ENCODE results near the gene MRPS16. TPM values are rescaled to one million over a fixed set of nuclear protein-coding genes. Genes with fewer than 3 reads are reported as not detected.

Gene MRPS16
- total RNA-seq, 1 donor from 2014 or later, result 31.9 TPM

DNA sequence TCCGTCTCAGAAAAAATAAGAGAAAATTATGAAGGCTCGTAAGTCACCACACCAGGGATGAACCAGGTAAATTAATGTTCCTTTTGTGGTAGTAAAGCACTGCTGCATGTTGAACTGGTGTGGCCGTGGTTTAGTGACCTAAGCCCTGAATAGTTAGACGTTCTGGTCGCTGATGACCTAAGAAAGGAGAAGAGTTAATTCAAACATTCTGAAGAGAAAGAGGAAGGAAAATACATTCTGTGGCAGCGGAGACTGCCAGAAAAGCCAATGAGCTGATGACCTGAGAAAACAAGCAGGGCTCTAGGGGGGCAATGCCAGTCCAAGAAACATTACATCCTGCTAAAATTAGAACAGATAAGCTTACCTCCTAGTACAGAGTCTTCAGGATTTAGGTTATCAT, 22.9 kb downstream of the MRPS16 start:
- H3K4me3 ChIP-seq, result no peak overlapping the region
- no peaks in the 10 kb centered on the region for H3K4me1 ChIP-seq
- TF ChIP-seq POLR2A (IDR thresholded peaks at IDR 0.05), result no peak
- TF ChIP-seq, protein P1, sequence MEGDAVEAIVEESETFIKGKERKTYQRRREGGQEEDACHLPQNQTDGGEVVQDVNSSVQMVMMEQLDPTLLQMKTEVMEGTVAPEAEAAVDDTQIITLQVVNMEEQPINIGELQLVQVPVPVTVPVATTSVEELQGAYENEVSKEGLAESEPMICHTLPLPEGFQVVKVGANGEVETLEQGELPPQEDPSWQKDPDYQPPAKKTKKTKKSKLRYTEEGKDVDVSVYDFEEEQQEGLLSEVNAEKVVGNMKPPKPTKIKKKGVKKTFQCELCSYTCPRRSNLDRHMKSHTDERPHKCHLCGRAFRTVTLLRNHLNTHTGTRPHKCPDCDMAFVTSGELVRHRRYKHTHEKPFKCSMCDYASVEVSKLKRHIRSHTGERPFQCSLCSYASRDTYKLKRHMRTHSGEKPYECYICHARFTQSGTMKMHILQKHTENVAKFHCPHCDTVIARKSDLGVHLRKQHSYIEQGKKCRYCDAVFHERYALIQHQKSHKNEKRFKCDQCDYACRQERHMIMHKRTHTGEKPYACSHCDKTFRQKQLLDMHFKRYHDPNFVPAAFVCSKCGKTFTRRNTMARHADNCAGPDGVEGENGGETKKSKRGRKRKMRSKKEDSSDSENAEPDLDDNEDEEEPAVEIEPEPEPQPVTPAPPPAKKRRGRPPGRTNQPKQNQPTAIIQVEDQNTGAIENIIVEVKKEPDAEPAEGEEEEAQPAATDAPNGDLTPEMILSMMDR (IDR thresholded peaks at IDR 0.05), result no peak
- TF ChIP-seq POLR2AphosphoS5 (IDR thresholded peaks at IDR 0.05; ENCODE audit: insufficient read depth in 1 of 2, low read depth in 1 of 2), result no peak
- no peak for DNase-seq (ENCODE audit: extremely low spot score in 2 of 2)
- intact Hi-C loops (cut with DNase I), result no loop called here
- H3K36me3 ChIP-seq, result peaks cover 0 to 31% of the 10 kb centered on the region in 2 donors
- H3K27me3 ChIP-seq, result no peaks in the 10 kb centered on the region
- H3K27ac ChIP-seq, result no peak overlapping the region
- H3K9me3 ChIP-seq, result no peaks in the 10 kb centered on the region

DNA sequence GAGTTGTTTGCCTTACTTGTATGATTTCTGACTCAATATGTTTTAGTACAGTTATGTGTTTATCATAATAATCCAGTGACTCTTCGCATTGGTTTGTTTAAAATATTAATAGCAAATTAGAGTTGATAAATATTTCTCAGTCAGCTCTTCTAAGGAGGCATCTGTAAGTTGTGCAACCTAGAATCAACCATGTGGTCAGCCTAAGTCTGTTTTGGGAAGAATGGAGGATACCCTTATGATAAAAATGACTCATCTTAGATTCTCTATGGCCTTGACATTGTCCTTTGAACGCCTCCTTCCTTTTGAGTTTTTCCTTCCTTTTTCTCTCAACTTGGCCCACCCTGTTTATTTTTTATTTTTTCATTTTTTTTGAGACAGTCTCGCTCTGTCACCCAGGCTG, 24.2 kb downstream of the MRPS16 start:
- Histone ChIP-seq H3K36me3 (peaks cover 0 to 18% of the 10 kb centered on the region in 2 donors), H3K27me3 (no peaks in the 10 kb centered on the region), H3K4me3 (no peak overlapping the region), H3K9me3 (no peaks in the 10 kb centered on the region), H3K27ac (no peak overlapping the region), H3K4me1 (no peaks in the 10 kb centered on the region)
- no peak for TF ChIP-seq POLR2AphosphoS5 (IDR thresholded peaks at IDR 0.05; ENCODE audit: insufficient read depth in 1 of 2, low read depth in 1 of 2)
- TF ChIP-seq POLR2A (IDR thresholded peaks at IDR 0.05), result no peak
- TF ChIP-seq, protein P1 (IDR thresholded peaks at IDR 0.05), result no peak
- intact Hi-C loops (cut with DNase I), result no loop called here
- DNase-seq (ENCODE audit: extremely low spot score in 2 of 2), result no peak

DNA sequence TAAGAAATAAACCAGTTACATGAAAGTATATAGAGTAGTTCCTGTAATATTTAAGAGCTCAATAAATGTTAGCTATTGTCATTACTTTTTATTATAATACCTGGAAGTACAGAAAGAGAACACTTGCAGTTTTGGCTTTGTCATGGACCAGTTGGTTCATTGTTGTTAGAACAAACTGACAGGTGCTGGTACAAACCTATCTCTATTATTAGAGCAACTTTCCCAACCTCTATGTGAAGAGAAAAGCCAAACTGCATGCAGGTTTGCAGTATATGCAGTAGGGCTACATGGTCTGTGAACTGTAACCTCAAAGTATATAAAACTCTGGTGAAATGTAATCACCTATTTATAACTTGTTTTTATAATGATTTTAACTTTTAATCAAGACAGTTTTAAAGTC, 25.8 kb downstream of the MRPS16 start:
- Histone ChIP-seq H3K27me3 (no peaks in the 10 kb centered on the region), H3K27ac (no peak overlapping the region), H3K36me3 (peaks cover 0 to 15% of the 10 kb centered on the region in 2 donors), H3K4me1 (no peaks in the 10 kb centered on the region), H3K9me3 (no peaks in the 10 kb centered on the region), H3K4me3 (no peak overlapping the region)
- TF ChIP-seq, protein P1 (IDR thresholded peaks at IDR 0.05), result no peak
- TF ChIP-seq POLR2A (IDR thresholded peaks at IDR 0.05), result no peak
- TF ChIP-seq POLR2AphosphoS5 (IDR thresholded peaks at IDR 0.05; ENCODE audit: insufficient read depth in 1 of 2, low read depth in 1 of 2), result no peak
- intact Hi-C loops (cut with DNase I), result no loop called here
- DNase-seq (ENCODE audit: extremely low spot score in 2 of 2), result no peak

DNA sequence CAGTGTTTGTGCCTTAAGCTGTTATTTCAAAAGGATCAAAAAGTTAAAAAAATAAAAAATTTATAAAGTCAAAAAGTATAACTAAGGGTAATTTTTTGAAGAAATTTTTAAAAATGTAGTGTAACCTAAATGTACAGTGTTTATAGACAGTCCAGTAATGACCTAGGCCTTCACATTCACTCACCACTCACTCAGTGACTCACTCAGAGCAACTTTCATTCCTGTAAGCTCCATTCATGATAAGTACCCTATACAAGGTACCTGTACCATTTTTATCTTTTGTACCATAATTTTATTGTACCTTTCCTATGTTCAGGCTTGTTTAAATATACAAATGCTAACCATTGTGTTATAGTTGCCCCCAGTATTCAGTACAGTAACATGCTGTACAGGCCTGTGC, 26.9 kb downstream of the MRPS16 start:
- H3K9me3 ChIP-seq, result no peaks in the 10 kb centered on the region
- DNase-seq (ENCODE audit: extremely low spot score in 2 of 2), result no peak

DNA sequence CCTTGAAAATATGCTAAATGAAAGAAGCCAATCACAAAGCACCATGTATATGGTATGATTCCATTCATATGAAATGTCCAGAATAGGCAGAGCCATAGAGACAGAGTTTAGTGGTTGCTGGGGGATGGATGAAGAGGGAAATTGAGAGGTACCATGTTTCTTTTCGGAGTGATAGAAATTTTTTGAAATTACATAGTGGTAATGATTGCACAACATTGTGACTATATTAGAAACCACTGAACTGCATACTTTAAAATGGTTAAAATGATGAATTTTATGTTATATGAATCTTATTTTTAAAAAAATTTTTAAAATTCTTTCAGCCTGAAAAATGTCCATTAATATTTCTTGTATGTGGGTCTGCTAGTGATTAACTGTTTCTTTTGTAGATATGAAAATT, 31.5 kb downstream of the MRPS16 start:
- no peaks in the 10 kb centered on the region for H3K4me1 ChIP-seq
- H3K27ac ChIP-seq, result no peak overlapping the region
- H3K27me3 ChIP-seq, result no peaks in the 10 kb centered on the region
- peaks cover 0 to 17% of the 10 kb centered on the region in 2 donors for H3K36me3 ChIP-seq
- intact Hi-C loops (cut with DNase I), result no loop called here
- TF ChIP-seq, protein P1 (IDR thresholded peaks at IDR 0.05), result no peak
- TF ChIP-seq POLR2AphosphoS5 (IDR thresholded peaks at IDR 0.05; ENCODE audit: insufficient read depth in 1 of 2, low read depth in 1 of 2), result no peak
- no peak for TF ChIP-seq POLR2A (IDR thresholded peaks at IDR 0.05)
- DNase-seq (ENCODE audit: extremely low spot score in 2 of 2), result no peak
- no peaks in the 10 kb centered on the region for H3K9me3 ChIP-seq
- no peak overlapping the region for H3K4me3 ChIP-seq

More for the DNA sequence above, 26.9 kb downstream of the MRPS16 start:
- peaks cover 0 to 7% of the 10 kb centered on the region in 2 donors for H3K36me3 ChIP-seq
- intact Hi-C loops (cut with DNase I), result no loop called here
- no peaks in the 10 kb centered on the region for H3K4me1 ChIP-seq
- no peak overlapping the region for H3K27ac ChIP-seq
- TF ChIP-seq, protein P1 (IDR thresholded peaks at IDR 0.05), result no peak
- no peak for TF ChIP-seq POLR2AphosphoS5 (IDR thresholded peaks at IDR 0.05; ENCODE audit: insufficient read depth in 1 of 2, low read depth in 1 of 2)
- TF ChIP-seq POLR2A (IDR thresholded peaks at IDR 0.05), result no peak
- no peak overlapping the region for H3K4me3 ChIP-seq
- no peaks in the 10 kb centered on the region for H3K27me3 ChIP-seq

Measured in vagina (tissue), 2 donors.